Measurements from ENCODE around the gene CCDC69. TPM values are rescaled to one million over a fixed set of nuclear protein-coding genes. Genes with fewer than 3 reads are reported as not detected.

CCDC69 gene
- total and polyA plus RNA-seq, 8 donors: 6.8 to 66.4 (median 9.8) TPM

- H3K4me3 ChIP-seq: no peak overlapping the region
- peaks cover 0 to 13% of the 10 kb centered on the region in 2 donors for H3K36me3 ChIP-seq
- H3K4me1 ChIP-seq: peaks cover 39 to 91% of the 10 kb centered on the region in 2 donors
- H3K27me3 ChIP-seq: no peaks in the 10 kb centered on the region
- peak overlapping the region; percentile 53 to 81 for H3K27ac ChIP-seq
- DNase-seq (no peak), ATAC-seq (no peak)
- no peaks in the 10 kb centered on the region for H3K9me3 ChIP-seq
- TF ChIP-seq CTCF (IDR thresholded peaks at IDR 0.05): no peak
- intact Hi-C loops (cut with DNase I): no loop called here
Measured at GRCh38 chr5:151151263-151151660, 72.6 kb downstream of the CCDC69 start.

GRCh38 chr5:151150471-151151262 lies 73.2 kb downstream of the CCDC69 start:
- DNase-seq (peak in 2 of 4 donors; percentile 62), ATAC-seq (peak; percentile 53)
- H3K27ac ChIP-seq: peak overlapping the region; percentile 53 to 81
- intact Hi-C loops (cut with DNase I): no loop called here
- no peak overlapping the region for H3K4me3 ChIP-seq
- peaks cover 33 to 91% of the 10 kb centered on the region in 2 donors for H3K4me1 ChIP-seq
- TF ChIP-seq CTCF (IDR thresholded peaks at IDR 0.05): no peak
- H3K36me3 ChIP-seq: peaks cover 0 to 13% of the 10 kb centered on the region in 2 donors
- H3K27me3 ChIP-seq: no peaks in the 10 kb centered on the region
- H3K9me3 ChIP-seq: no peaks in the 10 kb centered on the region

GRCh38 chr5:151148583-151148982 lies 75.3 kb downstream of the CCDC69 start:
- DNase-seq: no peak
- no peak for ATAC-seq
- H3K36me3 ChIP-seq: peaks cover 0 to 32% of the 10 kb centered on the region in 2 donors
- H3K4me3 ChIP-seq: no peak overlapping the region
- H3K4me1 ChIP-seq: peaks cover 23 to 71% of the 10 kb centered on the region in 2 donors
- intact Hi-C loops (cut with DNase I): no loop called here
- no peaks in the 10 kb centered on the region for H3K27me3 ChIP-seq
- H3K27ac ChIP-seq: no peak overlapping the region
- no peaks in the 10 kb centered on the region for H3K9me3 ChIP-seq
- no peak for TF ChIP-seq CTCF (IDR thresholded peaks at IDR 0.05)

- no peak overlapping the region for H3K4me3 ChIP-seq
- H3K27ac ChIP-seq: no peak overlapping the region
- no peak for ATAC-seq
- peaks cover 19 to 57% of the 10 kb centered on the region in 2 donors for H3K4me1 ChIP-seq
- no peaks in the 10 kb centered on the region for H3K27me3 ChIP-seq
- H3K36me3 ChIP-seq: peaks cover 0 to 47% of the 10 kb centered on the region in 2 donors
- no peaks in the 10 kb centered on the region for H3K9me3 ChIP-seq
- TF ChIP-seq CTCF (IDR thresholded peaks at IDR 0.05): no peak
- DNase-seq: no peak
- intact Hi-C loops (cut with DNase I): no loop called here
Measured at GRCh38 chr5:151147033-151147432, 76.9 kb downstream of the CCDC69 start.

GRCh38 chr5:151146061-151146460 lies 77.8 kb downstream of the CCDC69 start:
- no peak overlapping the region for H3K27ac ChIP-seq
- ATAC-seq: no peak

More at GRCh38 chr5:151146061-151146460, 77.8 kb downstream of the CCDC69 start:
- intact Hi-C loops (cut with DNase I): no loop called here
- no peak for TF ChIP-seq CTCF (IDR thresholded peaks at IDR 0.05)
- Histone ChIP-seq H3K9me3 (no peaks in the 10 kb centered on the region), H3K4me1 (peaks cover 11 to 54% of the 10 kb centered on the region in 2 donors), H3K4me3 (no peak overlapping the region), H3K27me3 (no peaks in the 10 kb centered on the region), H3K36me3 (peaks cover 0 to 57% of the 10 kb centered on the region in 2 donors)
- no peak for DNase-seq

Data from left lung (tissue), 10 donors.